ENCODE results near the gene GPR15.

Gene GPR15

DNA sequence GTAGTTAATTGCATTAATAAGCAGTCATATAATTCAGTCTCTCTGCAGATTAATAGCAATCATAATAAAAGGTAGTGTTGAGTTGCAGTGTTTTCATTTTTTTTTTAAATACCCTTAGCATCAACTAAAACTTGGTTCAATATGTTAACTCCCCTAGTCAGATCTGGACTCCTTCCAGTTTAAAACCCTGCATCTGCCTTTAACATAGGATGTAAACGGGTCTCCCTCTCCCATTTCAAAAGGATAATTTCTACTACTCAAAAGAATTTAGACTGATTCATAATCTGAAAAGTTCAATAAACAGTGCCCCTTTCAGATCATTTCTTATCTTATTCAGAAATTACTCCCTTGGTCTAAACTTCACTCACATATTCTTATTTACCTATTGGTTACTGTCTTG is 50.3 kb downstream of the GPR15 start:
- no peak overlapping the region for H3K4me3 Mint-ChIP-seq
- no peaks in the 10 kb centered on the region for H3K27me3 Mint-ChIP-seq
- no peak for ATAC-seq
- H3K9me3 Mint-ChIP-seq, result no peaks in the 10 kb centered on the region
- peaks cover 4% of the 10 kb centered on the region for H3K4me1 Mint-ChIP-seq
- H3K36me3 Mint-ChIP-seq, result peaks cover 65% of the 10 kb centered on the region
- H3K27ac Mint-ChIP-seq, result no peak overlapping the region

DNA sequence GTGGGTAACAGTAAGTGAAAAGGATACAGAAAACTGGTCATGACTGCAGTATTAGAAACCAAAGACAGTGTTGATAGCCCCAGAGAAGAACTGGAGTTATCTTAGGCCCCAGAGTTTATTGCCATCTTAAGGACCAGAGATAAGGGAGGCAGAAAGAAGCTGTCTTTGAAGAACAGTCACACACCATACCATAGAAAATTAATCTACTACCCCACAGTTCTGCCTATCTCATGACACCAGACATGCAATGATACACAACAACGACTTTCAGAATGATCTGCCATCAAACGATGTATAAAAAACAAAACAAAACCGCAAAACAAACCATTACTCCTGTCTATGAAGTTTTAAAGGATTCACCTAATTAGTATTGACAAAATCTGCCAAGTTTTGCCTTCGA is 52.0 kb downstream of the GPR15 start:
- H3K36me3 Mint-ChIP-seq, result peaks cover 65% of the 10 kb centered on the region
- ATAC-seq, result no peak
- H3K27me3 Mint-ChIP-seq, result no peaks in the 10 kb centered on the region
- H3K9me3 Mint-ChIP-seq, result no peaks in the 10 kb centered on the region
- H3K27ac Mint-ChIP-seq, result no peak overlapping the region
- H3K4me3 Mint-ChIP-seq, result no peak overlapping the region
- H3K4me1 Mint-ChIP-seq, result peaks cover 6% of the 10 kb centered on the region
